HepG2 (cell line): ENCODE measurements around the gene SERPINA9. TPM values are rescaled to one million over a fixed set of nuclear protein-coding genes. Genes with fewer than 3 reads are reported as not detected.

ENCODE experiments used
- BRCA1 ChIP-seq: sonication (generic); formaldehyde crosslinking; IDR thresholded peaks from 2 replicates; pipeline ENCODE4 v1.4.0; 2020; ENCODE audit warnings: missing genetic modification reagents
- HHEX ChIP-seq: IDR thresholded peaks from 2 replicates; pipeline ENCODE4 v1.6.1; 2016; ENCODE audit warnings: control low read depth
- HNRNPH1 ChIP-seq: fragments of 200-400 bp; formaldehyde crosslinking; optimal IDR thresholded peaks from 2 replicates; pipeline ENCODE3; 2017; ENCODE audit warnings: mild to moderate bottlenecking, low read depth, low read length
- HNRNPUL1 ChIP-seq: fragments of 200-400 bp; formaldehyde crosslinking; IDR thresholded peaks from 2 replicates; pipeline ENCODE4 v1.6.1; 2017; ENCODE audit warnings: low read depth, mild to moderate bottlenecking, low read length, moderate library complexity
- JUND ChIP-seq: sonication (generic); formaldehyde crosslinking; IDR thresholded peaks from 2 replicates; pipeline ENCODE4 v1.8.0; 2022; ENCODE audit warnings: mild to moderate bottlenecking, missing genetic modification reagents
- MIXL1 ChIP-seq: IDR thresholded peaks from 2 replicates; pipeline ENCODE4 v1.6.1; 2016
- SP4 ChIP-seq: sonication (generic); formaldehyde crosslinking; IDR thresholded peaks from 2 replicates; pipeline ENCODE4 v1.8.1; 2023; ENCODE audit warnings: mild to moderate bottlenecking, missing genetic modification reagents
- ZBTB8A ChIP-seq: sonication (generic); formaldehyde crosslinking; IDR thresholded peaks from 2 replicates; pipeline ENCODE4 v1.4.0; 2020; ENCODE audit warnings: mild to moderate bottlenecking, low read depth, missing genetic modification reagents, borderline replicate concordance
- ZFP36L1 ChIP-seq: sonication (generic); formaldehyde crosslinking; IDR thresholded peaks from 2 replicates; pipeline ENCODE4 v1.8.0; 2022; ENCODE audit warnings: mild to moderate bottlenecking, missing genetic modification reagents, moderate library complexity
- ZNF282 ChIP-seq: fragments of 450-650 bp; IDR thresholded peaks from 2 replicates; pipeline ENCODE4 v1.6.1; 2018; ENCODE audit not compliant: partially characterized antibody
- ZNF350 ChIP-seq: sonication (generic); formaldehyde crosslinking; IDR thresholded peaks from 2 replicates; pipeline ENCODE4 v1.4.0; 2020; ENCODE audit warnings: mild to moderate bottlenecking, low read depth, missing genetic modification reagents, borderline replicate concordance
- polyA plus RNA-seq, 8 experiments: library from polyadenylated mRNA; depleted of rRNA in 3 of 8; stranded (reverse) in 7 of 8; unstranded in 1 of 8; fragments of >200 nt; fragmentation: Illumina TruSeq in 4 of 8; extraction: Trizol in 4 of 8; gene quantifications; 2 replicates each; pipeline versions ENCODE4 v1.2.1 to v1.2.3, GENCODE V29; 2011 to 2016; ENCODE audit warnings: low read depth in 4 of 8, missing spikeins in 1 of 8, mixed read lengths in 1 of 8; ENCODE audit not compliant: insufficient read depth in 1 of 8
- total RNA-seq, 5 experiments: library from RNA; depleted of rRNA; stranded (reverse); fragments of >200 nt; fragmentation: Illumina TruSeq; extraction: Trizol; gene quantifications; 2 replicates each; pipeline ENCODE4 v1.2.3, GENCODE V29; 2016; ENCODE audit warnings: low read depth in 1 of 5
- TF ChIP-seq, protein P1 (sequence below): sonication (generic); formaldehyde crosslinking; IDR thresholded peaks from 2 replicates; pipeline ENCODE4 v1.4.0; 2020; ENCODE audit warnings: missing genetic modification reagents, mild to moderate bottlenecking, borderline replicate concordance
- TF ChIP-seq, protein P2 (sequence below): sonication (generic); formaldehyde crosslinking; conservative IDR thresholded peaks from 2 replicates; pipeline ENCODE4 v1.8.0; 2022; ENCODE audit warnings: mild to moderate bottlenecking, moderate library complexity, missing genetic modification reagents
- TF ChIP-seq, protein P3 (sequence below): sonication (generic); formaldehyde crosslinking; IDR thresholded peaks from 2 replicates; pipeline ENCODE4 v1.4.0; 2020; ENCODE audit warnings: missing genetic modification reagents, mild to moderate bottlenecking, borderline replicate concordance
- TF ChIP-seq, protein P4 (sequence below): IDR thresholded peaks from 2 replicates; pipeline ENCODE4 v1.6.1; 2018; ENCODE audit warnings: missing genetic modification reagents, mild to moderate bottlenecking, missing compliant biosample characterization
- TF ChIP-seq, protein P5 (sequence below): sonication (generic); formaldehyde crosslinking; IDR thresholded peaks from 2 replicates; pipeline ENCODE4 v1.4.0; 2020; ENCODE audit warnings: missing genetic modification reagents

Gene SERPINA9
- total and polyA plus RNA-seq, 2 of the 13 experiments (the other 11 are each of a cell fraction or from before 2014, with no cell fraction given) = 0.21 TPM; not detected in 1

DNA sequence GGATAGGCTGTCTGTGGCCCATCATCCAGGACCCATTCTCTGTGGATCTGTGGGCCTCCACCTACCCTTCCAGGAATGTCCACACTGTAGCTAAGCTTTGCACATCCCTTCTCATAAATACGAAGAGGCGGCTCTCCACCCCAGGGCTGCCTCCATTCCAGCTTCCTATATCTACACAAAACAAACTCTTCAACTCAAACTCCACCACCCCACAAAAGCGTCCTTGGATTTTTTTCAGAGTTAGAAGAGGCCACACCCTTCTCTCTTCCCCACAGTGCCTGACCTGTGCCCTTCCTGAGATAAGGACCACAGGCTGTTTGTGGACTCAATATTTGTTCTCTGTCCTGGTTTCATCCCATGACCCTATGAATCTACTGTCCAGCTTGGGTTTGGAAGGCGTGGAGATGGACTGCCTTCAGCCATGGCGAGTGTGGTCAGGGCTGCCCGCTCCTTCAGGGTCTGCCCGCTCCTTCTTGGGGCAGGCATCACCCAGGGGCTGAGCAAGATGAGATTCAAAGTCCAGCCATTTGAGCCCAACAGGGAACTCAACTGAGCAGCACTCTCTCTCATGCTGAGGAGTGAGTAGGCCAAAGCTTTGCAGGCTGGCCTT, 46.2 kb upstream of the SERPINA9 start (continued):
- TF ChIP-seq, protein P1, sequence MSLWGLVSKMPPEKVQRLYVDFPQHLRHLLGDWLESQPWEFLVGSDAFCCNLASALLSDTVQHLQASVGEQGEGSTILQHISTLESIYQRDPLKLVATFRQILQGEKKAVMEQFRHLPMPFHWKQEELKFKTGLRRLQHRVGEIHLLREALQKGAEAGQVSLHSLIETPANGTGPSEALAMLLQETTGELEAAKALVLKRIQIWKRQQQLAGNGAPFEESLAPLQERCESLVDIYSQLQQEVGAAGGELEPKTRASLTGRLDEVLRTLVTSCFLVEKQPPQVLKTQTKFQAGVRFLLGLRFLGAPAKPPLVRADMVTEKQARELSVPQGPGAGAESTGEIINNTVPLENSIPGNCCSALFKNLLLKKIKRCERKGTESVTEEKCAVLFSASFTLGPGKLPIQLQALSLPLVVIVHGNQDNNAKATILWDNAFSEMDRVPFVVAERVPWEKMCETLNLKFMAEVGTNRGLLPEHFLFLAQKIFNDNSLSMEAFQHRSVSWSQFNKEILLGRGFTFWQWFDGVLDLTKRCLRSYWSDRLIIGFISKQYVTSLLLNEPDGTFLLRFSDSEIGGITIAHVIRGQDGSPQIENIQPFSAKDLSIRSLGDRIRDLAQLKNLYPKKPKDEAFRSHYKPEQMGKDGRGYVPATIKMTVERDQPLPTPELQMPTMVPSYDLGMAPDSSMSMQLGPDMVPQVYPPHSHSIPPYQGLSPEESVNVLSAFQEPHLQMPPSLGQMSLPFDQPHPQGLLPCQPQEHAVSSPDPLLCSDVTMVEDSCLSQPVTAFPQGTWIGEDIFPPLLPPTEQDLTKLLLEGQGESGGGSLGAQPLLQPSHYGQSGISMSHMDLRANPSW = no peak
- peak; percentile 62; the same call in 1 of the 2 replicates for TF ChIP-seq JUND (CRISPR knock-in tag)
- TF ChIP-seq HNRNPUL1 = no peak
- peak; percentile 13; the same call in 1 of the 2 replicates for TF ChIP-seq SP4 (CRISPR knock-in tag)
- TF ChIP-seq ZFP36L1 (CRISPR knock-in tag) = no peak
- TF ChIP-seq, protein P2, sequence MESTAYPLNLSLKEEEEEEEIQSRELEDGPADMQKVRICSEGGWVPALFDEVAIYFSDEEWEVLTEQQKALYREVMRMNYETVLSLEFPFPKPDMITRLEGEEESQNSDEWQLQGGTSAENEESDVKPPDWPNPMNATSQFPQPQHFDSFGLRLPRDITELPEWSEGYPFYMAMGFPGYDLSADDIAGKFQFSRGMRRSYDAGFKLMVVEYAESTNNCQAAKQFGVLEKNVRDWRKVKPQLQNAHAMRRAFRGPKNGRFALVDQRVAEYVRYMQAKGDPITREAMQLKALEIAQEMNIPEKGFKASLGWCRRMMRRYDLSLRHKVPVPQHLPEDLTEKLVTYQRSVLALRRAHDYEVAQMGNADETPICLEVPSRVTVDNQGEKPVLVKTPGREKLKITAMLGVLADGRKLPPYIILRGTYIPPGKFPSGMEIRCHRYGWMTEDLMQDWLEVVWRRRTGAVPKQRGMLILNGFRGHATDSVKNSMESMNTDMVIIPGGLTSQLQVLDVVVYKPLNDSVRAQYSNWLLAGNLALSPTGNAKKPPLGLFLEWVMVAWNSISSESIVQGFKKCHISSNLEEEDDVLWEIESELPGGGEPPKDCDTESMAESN = no peak
- TF ChIP-seq, protein P3, sequence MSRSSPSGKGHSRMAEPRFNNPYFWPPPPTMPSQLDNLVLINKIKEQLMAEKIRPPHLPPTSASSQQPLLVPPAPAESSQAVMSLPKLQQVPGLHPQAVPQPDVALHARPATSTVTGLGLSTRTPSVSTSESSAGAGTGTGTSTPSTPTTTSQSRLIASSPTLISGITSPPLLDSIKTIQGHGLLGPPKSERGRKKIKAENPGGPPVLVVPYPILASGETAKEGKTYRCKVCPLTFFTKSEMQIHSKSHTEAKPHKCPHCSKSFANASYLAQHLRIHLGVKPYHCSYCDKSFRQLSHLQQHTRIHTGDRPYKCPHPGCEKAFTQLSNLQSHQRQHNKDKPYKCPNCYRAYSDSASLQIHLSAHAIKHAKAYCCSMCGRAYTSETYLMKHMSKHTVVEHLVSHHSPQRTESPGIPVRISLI (CRISPR knock-in tag) = peak; percentile 99
- TF ChIP-seq MIXL1 (CRISPR knock-in tag) = peak; percentile 34; the same call in 1 of the 2 replicates
- TF ChIP-seq, protein P4, sequence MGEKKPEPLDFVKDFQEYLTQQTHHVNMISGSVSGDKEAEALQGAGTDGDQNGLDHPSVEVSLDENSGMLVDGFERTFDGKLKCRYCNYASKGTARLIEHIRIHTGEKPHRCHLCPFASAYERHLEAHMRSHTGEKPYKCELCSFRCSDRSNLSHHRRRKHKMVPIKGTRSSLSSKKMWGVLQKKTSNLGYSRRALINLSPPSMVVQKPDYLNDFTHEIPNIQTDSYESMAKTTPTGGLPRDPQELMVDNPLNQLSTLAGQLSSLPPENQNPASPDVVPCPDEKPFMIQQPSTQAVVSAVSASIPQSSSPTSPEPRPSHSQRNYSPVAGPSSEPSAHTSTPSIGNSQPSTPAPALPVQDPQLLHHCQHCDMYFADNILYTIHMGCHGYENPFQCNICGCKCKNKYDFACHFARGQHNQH (CRISPR knock-in tag) = peak; percentile 50; the same call in 1 of the 2 replicates
- TF ChIP-seq ZNF282 = no peak
- TF ChIP-seq, protein P5, sequence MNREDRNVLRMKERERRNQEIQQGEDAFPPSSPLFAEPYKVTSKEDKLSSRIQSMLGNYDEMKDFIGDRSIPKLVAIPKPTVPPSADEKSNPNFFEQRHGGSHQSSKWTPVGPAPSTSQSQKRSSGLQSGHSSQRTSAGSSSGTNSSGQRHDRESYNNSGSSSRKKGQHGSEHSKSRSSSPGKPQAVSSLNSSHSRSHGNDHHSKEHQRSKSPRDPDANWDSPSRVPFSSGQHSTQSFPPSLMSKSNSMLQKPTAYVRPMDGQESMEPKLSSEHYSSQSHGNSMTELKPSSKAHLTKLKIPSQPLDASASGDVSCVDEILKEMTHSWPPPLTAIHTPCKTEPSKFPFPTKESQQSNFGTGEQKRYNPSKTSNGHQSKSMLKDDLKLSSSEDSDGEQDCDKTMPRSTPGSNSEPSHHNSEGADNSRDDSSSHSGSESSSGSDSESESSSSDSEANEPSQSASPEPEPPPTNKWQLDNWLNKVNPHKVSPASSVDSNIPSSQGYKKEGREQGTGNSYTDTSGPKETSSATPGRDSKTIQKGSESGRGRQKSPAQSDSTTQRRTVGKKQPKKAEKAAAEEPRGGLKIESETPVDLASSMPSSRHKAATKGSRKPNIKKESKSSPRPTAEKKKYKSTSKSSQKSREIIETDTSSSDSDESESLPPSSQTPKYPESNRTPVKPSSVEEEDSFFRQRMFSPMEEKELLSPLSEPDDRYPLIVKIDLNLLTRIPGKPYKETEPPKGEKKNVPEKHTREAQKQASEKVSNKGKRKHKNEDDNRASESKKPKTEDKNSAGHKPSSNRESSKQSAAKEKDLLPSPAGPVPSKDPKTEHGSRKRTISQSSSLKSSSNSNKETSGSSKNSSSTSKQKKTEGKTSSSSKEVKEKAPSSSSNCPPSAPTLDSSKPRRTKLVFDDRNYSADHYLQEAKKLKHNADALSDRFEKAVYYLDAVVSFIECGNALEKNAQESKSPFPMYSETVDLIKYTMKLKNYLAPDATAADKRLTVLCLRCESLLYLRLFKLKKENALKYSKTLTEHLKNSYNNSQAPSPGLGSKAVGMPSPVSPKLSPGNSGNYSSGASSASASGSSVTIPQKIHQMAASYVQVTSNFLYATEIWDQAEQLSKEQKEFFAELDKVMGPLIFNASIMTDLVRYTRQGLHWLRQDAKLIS = no peak
- peak; percentile 57; the same call in 1 of the 2 replicates for TF ChIP-seq HHEX (CRISPR knock-in tag)
- no peak for TF ChIP-seq HNRNPH1
- no peak for TF ChIP-seq ZBTB8A (CRISPR knock-in tag)
- TF ChIP-seq BRCA1 = peak; percentile 59; the same call in 1 of the 2 replicates
- peak; percentile 48 for TF ChIP-seq ZNF350 (CRISPR knock-in tag)
